ENCODE results near the gene GLRX3.

GRCh38 chr10:130169136-130169859, 33.1 kb downstream of the GLRX3 start:
- TF ChIP-seq REST (IDR thresholded peaks at IDR 0.05; ENCODE audit: low read depth, low read length) (no peak), KLF5 (IDR thresholded peaks at IDR 0.05; ENCODE audit: partially characterized antibody) (no peak), EGR1 (IDR thresholded peaks at IDR 0.05; ENCODE audit: borderline replicate concordance in 1 of 2, low read depth in 2 of 2, low read length in 2 of 2) (no peak), ATF3 (IDR thresholded peaks at IDR 0.05; ENCODE audit: borderline replicate concordance, extremely low read depth, low read depth, low read length) (no peak), CEBPZ (IDR thresholded peaks at IDR 0.05; ENCODE audit: low read depth, low read length) (no peak), CTCF (IDR thresholded peaks at IDR 0.05 in 2 of 3, conservative IDR thresholded peaks at IDR 0.05 in 1 of 3; ENCODE audit: control insufficient read depth in 2 of 3, extremely low read depth in 1 of 3, insufficient read depth in 1 of 3, low read depth in 3 of 3, low read length in 3 of 3) (no peak), POLR2A (IDR thresholded peaks at IDR 0.05; ENCODE audit: low read depth, low read length) (no peak), ZNF274 (IDR thresholded peaks at IDR 0.05; ENCODE audit: insufficient read depth, insufficient read length) (no peak), BRCA1 (IDR thresholded peaks at IDR 0.05; ENCODE audit: low read depth, low read length) (no peak), TCF7 (IDR thresholded peaks at IDR 0.05; ENCODE audit: borderline replicate concordance) (no peak), MYC (IDR thresholded peaks at IDR 0.05; ENCODE audit: insufficient read depth, insufficient read length, insufficient replicate concordance, low read length, severe bottlenecking) (no peak)
